Psoas muscle (tissue), 8 donors: ENCODE results near the gene ASTN2. TPM values are rescaled to one million over a fixed set of nuclear protein-coding genes. Genes with fewer than 3 reads are reported as not detected.

Source experiments
- ATAC-seq, 4 donors: fragments of 200-7000 bp; cut with Tn5 transposase; one replicate each; pipeline ENCODE4 v1.9.1; 2020; ENCODE audit warnings: moderate library complexity in 3 of 4, mild to moderate bottlenecking in 2 of 4
- DNase-seq, 2 donors: peaks; one replicate each; pipeline ENCODE4 v3.0.0-alpha.2; 2020
- H3K27ac ChIP-seq: fragments of 200-600 bp; one replicate; pipeline ENCODE4 v1.8.0; 2022
- H3K27me3 ChIP-seq, 3 donors: fragments of 200-600 bp in 1 of 3; one replicate each; pipeline versions ENCODE4 v1.6.1 to v1.8.0; 2013 to 2022; ENCODE audit warnings: low read length in 2 of 3, mild to moderate bottlenecking in 2 of 3, moderate library complexity in 1 of 3; ENCODE audit not compliant: insufficient read depth in 3 of 3
- H3K36me3 ChIP-seq, 2 donors: fragments of 200-600 bp in 1 of 2; one replicate each; pipeline versions ENCODE4 v1.6.1 to v1.8.0; 2013 to 2022; ENCODE audit warnings: low read depth in 1 of 2, mild to moderate bottlenecking in 1 of 2, moderate library complexity in 1 of 2; ENCODE audit not compliant: insufficient read depth in 1 of 2
- H3K4me1 ChIP-seq: fragments of 200-600 bp; one replicate; pipeline ENCODE4 v1.8.0; 2022
- H3K4me3 ChIP-seq: fragments of 200-600 bp; one replicate; pipeline ENCODE4 v1.8.0; 2022; ENCODE audit warnings: mild to moderate bottlenecking
- H3K9me3 ChIP-seq: fragments of 200-600 bp; one replicate; pipeline ENCODE4 v1.8.0; 2022
- WGBS, 3 donors: extraction: QIAGEN DNeasy Blood & Tissue Kit; methylation state at CpG; one replicate each; pipeline versions ENCODE4 v1.1.6 to v1.1.7; 2013; 5-methylcytosine and 5-hydroxymethylcytosine counted together
- intact Hi-C, 2 donors: fragments of 100-400 bp; cut with DNase I; formaldehyde crosslinking; loops; one replicate each; pipeline versions ENCODE4 v1.11.0 to v1.14.2; 2022
- polyA plus RNA-seq, 3 donors: library from polyadenylated mRNA; stranded (reverse); fragments of 200-250 nt; gene quantifications; one replicate each; pipeline ENCODE4 v1.2.3, GENCODE V29; 2013
- total RNA-seq, 4 donors: library from RNA; stranded (reverse); fragmentation: NEBNext Ultra II Directional in 2 of 4; extraction: Animal tissue kit (Norgen Biotek cat#: 25700) in 2 of 4; gene quantifications; one replicate each; pipeline versions ENCODE4 v1.2.1 to v1.2.4, GENCODE V29; 2021 to 2023
- TF ChIP-seq, protein P1 (sequence below): fragments of 200-600 bp; IDR thresholded peaks from one replicate; pipeline ENCODE4 v1.8.0; 2022; ENCODE audit warnings: antibody characterized with exemption
- donor health status: healthy with polysubstance abuse.
- donor health status: DM: no; HTN: no; CAD: no; lungs with moderate emphysema.
- donor health status: Bipolar disorder and iron deficiency.
- donor health status: healthy.
- donor health status: DM: yes; HTN: yes; CAD: no.
- donor health status: DM: no; HTN: no; CAD: no.
- donor health status: DM: no; HTN: no; CAD: no.
- donor health status: DM: yes; HTN: yes; CAD: no.

ASTN2 gene
- total and polyA plus RNA-seq, 7 donors, result 2.0 to 10.3 (median 3.3) TPM

- DNase-seq (no peak), ATAC-seq (no peak)
- Histone ChIP-seq H3K4me3 (no peak overlapping the region), H3K27me3 (no peaks in the 10 kb centered on the region), H3K36me3 (no peaks in the 10 kb centered on the region), H3K27ac (no peak overlapping the region), H3K4me1 (no peaks in the 10 kb centered on the region), H3K9me3 (no peaks in the 10 kb centered on the region)
- intact Hi-C loops, result no loop called here
- TF ChIP-seq, protein P1, sequence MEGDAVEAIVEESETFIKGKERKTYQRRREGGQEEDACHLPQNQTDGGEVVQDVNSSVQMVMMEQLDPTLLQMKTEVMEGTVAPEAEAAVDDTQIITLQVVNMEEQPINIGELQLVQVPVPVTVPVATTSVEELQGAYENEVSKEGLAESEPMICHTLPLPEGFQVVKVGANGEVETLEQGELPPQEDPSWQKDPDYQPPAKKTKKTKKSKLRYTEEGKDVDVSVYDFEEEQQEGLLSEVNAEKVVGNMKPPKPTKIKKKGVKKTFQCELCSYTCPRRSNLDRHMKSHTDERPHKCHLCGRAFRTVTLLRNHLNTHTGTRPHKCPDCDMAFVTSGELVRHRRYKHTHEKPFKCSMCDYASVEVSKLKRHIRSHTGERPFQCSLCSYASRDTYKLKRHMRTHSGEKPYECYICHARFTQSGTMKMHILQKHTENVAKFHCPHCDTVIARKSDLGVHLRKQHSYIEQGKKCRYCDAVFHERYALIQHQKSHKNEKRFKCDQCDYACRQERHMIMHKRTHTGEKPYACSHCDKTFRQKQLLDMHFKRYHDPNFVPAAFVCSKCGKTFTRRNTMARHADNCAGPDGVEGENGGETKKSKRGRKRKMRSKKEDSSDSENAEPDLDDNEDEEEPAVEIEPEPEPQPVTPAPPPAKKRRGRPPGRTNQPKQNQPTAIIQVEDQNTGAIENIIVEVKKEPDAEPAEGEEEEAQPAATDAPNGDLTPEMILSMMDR, result no peak
- WGBS, 3 donors, result 34 to 38% (median 37%) methylated on average over 7 of the region's 7 CpGs
These were observed 657.8 kb downstream of the ASTN2 start for GRCh38 chr9:116757030-116757429.

DNA sequence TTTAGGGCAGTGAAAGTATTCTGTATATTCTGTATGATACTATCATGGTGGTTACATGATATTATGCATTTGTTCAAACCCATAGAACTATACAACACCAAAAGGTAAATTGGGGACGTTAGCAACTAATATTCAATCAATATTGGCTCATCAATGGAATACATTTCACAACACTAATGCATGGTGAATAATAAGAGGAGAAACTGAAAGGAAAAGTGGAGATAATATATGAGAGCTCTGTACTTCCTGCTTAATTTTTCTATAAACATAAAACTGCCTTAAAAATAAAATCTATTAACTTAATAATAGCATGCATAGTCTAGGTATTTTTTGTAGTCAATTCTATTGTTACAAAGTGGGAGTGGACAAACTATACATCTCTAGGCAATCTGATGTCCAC lies 661.5 kb downstream of the ASTN2 start:
- Histone ChIP-seq H3K4me3 (no peak overlapping the region), H3K9me3 (no peaks in the 10 kb centered on the region), H3K27ac (no peak overlapping the region), H3K36me3 (no peaks in the 10 kb centered on the region), H3K27me3 (no peaks in the 10 kb centered on the region), H3K4me1 (no peaks in the 10 kb centered on the region)
- intact Hi-C loops, result no loop called here
- DNase-seq (no peak), ATAC-seq (no peak)
- TF ChIP-seq, protein P1, result no peak
- WGBS, 3 donors, result 73 to 82% (median 79%) methylated on average over 1 of the region's 1 CpG

DNA sequence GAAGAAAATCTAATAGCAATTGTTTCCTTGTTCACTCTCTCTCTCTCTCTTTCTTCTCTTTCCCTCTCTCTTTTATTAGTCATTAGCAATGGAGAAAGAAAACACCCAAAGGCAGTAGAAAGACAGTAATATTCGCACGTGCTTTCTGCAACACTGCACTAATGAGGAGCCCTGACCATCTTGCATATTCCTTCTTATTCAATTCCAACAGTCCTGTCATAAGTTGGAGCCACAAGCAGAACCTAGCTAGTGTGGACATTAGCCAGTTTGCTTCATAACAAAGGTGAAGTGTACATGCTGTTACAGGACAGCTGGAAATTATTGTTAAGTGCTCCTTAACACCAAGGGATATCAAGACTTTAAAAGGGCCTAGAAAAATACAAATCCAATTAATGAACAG lies 664.3 kb downstream of the ASTN2 start:
- TF ChIP-seq, protein P1, result no peak
- Histone ChIP-seq H3K27ac (no peak overlapping the region), H3K4me1 (no peaks in the 10 kb centered on the region), H3K27me3 (no peaks in the 10 kb centered on the region), H3K36me3 (no peaks in the 10 kb centered on the region), H3K9me3 (no peaks in the 10 kb centered on the region), H3K4me3 (no peak overlapping the region)
- WGBS, 3 donors, result 44 to 84% (median 81%) methylated on average over 2 of the region's 2 CpGs
- ATAC-seq, result no peak
- DNase-seq, result no peak
- intact Hi-C loops, result no loop called here

DNA sequence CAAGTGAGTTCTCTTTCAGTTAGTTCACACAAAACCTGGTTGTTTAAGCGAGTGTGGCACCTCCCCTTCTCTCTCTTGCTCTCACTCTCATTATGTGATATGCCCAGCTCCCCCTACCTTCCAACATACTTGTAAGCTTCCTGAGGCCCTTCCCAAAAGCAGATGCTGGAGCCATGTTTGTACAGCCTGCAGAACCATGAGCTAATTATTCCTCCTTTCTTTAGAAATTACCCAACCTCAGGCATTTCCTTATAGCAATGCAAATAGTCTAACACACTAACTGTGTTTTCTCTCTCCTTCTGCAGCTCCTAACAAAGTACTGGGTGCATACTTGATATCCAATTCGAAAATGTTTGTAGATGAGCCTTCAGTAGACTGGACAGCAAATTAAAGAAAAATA lies 665.1 kb downstream of the ASTN2 start:
- WGBS, 3 donors, result 56 to 71% (median 69%) methylated on average over 2 of the region's 2 CpGs
- Histone ChIP-seq H3K36me3 (no peaks in the 10 kb centered on the region), H3K9me3 (no peaks in the 10 kb centered on the region), H3K4me3 (no peak overlapping the region), H3K27me3 (no peaks in the 10 kb centered on the region), H3K4me1 (no peaks in the 10 kb centered on the region), H3K27ac (no peak overlapping the region)
- intact Hi-C loops, result no loop called here
- TF ChIP-seq, protein P1, result no peak
- ATAC-seq (no peak), DNase-seq (no peak)

DNA sequence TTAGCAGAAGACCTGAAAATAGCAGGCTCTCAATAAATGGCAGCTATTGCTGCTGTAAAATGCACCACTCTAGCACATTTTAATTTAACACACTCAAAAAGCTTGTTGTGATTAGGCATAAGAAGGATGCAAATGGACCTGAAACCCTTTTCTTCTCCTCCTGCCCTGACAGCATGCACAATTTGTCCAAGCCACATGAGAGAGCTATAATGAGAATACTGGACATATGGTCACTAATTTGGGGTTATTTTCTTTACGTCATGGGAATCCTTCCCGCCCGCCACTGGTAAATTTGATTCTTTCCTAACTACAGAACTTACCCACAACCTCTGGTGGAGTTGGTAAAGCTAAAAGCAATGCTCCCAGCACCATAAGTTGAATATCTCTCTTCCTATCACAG lies 665.7 kb downstream of the ASTN2 start:
- Histone ChIP-seq H3K4me3 (no peak overlapping the region), H3K27ac (no peak overlapping the region), H3K27me3 (no peaks in the 10 kb centered on the region), H3K4me1 (no peaks in the 10 kb centered on the region), H3K9me3 (no peaks in the 10 kb centered on the region), H3K36me3 (no peaks in the 10 kb centered on the region)
- DNase-seq (no peak), ATAC-seq (no peak)
- intact Hi-C loops, result no loop called here
- TF ChIP-seq, protein P1, result no peak
- WGBS, 3 donors, result 92 to 97% (median 92%) methylated on average over 3 of the region's 3 CpGs
